Thymus (tissue), 11 donors: ENCODE results near the gene OAS1. TPM values are rescaled to one million over a fixed set of nuclear protein-coding genes. Genes with fewer than 3 reads are reported as not detected.

ENCODE experiments used
- DNase-seq, 9 donors: peaks; one replicate each; pipeline ENCODE4 v3.0.0-alpha.2; 2013; ENCODE audit warnings: low spot score in 9 of 9, low read depth in 6 of 9, missing footprints in 1 of 9
- H3K27ac ChIP-seq, 2 donors: one replicate each; pipeline ENCODE4 v1.5.1; 2013; ENCODE audit warnings: control low read depth in 1 of 2, low read depth in 1 of 2, low read length in 1 of 2, mild to moderate bottlenecking in 1 of 2, moderate library complexity in 1 of 2
- H3K27me3 ChIP-seq, 2 donors: one replicate each; pipeline ENCODE4 v1.5.1; 2013; ENCODE audit warnings: low read length in 1 of 2; ENCODE audit not compliant: control insufficient read depth in 2 of 2, insufficient read depth in 1 of 2
- H3K36me3 ChIP-seq, 2 donors: one replicate each; pipeline ENCODE4 v1.5.1; 2013; ENCODE audit warnings: low read length in 1 of 2, mild to moderate bottlenecking in 1 of 2, moderate library complexity in 1 of 2; ENCODE audit not compliant: control insufficient read depth in 2 of 2, insufficient read depth in 2 of 2
- H3K4me1 ChIP-seq, 2 donors: one replicate each; pipeline ENCODE4 v1.5.1; 2013; ENCODE audit warnings: low read length in 2 of 2; ENCODE audit not compliant: control insufficient read depth in 2 of 2, insufficient read depth in 2 of 2
- H3K4me3 ChIP-seq, 2 donors: one replicate each; pipeline ENCODE4 v1.5.1; 2013; ENCODE audit warnings: low read length in 2 of 2, control low read depth in 1 of 2, mild to moderate bottlenecking in 1 of 2
- H3K9me3 ChIP-seq, 2 donors: one replicate each; pipeline ENCODE4 v1.5.1; 2013; ENCODE audit warnings: low read length in 1 of 2, mild to moderate bottlenecking in 1 of 2; ENCODE audit not compliant: control insufficient read depth in 2 of 2, insufficient read depth in 1 of 2
- WGBS: extraction: QIAGEN DNeasy Blood & Tissue Kit; methylation state at CpG from one replicate; pipeline ENCODE4 v1.1.7; 2013; 5-methylcytosine and 5-hydroxymethylcytosine counted together
- polyA plus RNA-seq: library from polyadenylated mRNA; stranded (reverse); fragments of 200-250 nt; gene quantifications from one replicate; pipeline ENCODE4 v1.2.3, GENCODE V29; 2013
- total RNA-seq: library from RNA; stranded (reverse); fragments of 120-200 nt; gene quantifications from one replicate; pipeline ENCODE4 v1.2.4, GENCODE V29; 2013
- donor health status: healthy.

The OAS1 gene
- total and polyA plus RNA-seq, 2 donors = 42.0 to 55.3 TPM

DNA sequence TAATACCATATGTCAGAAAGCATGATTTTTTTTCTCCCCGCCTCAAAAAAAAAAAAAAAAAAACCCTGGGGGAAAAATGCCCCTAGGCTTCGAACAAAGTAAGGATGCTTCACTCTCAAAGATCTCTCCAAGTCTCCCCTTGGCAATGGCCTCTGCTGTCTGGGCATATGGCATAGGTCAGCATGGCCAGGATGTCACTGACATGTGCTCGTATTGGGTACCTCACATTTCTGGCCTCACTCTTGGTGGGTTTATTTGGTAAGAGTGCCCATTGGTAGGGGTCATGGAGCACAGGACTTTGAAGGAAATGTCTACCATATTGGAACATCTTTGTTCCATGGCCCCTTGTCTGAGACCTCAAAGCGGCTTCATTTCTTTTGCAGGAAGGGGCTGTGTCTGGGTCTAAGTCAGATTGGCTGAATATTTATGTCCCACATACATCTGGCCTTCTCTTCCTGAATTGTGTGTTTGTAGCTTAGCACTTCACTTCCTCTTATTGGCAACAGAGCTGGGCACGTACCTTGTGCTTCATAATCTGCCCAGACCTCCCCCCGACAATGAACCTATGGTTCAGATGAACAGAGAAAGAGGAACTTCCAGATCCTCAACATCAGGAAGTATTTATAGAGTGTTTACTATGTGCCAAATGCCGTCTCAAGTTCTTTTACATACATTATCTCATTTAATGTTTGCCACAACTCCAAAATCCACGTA, 36.3 kb upstream of the OAS1 start:
- WGBS = 41% methylated on average over 8 of the region's 8 CpGs
- H3K9me3 ChIP-seq = no peaks in the 10 kb centered on the region
- DNase-seq = peak in 1 of 9 donors; percentile 6
- no peaks in the 10 kb centered on the region for H3K4me1 ChIP-seq
- no peaks in the 10 kb centered on the region for H3K27me3 ChIP-seq
- H3K27ac ChIP-seq = no peak overlapping the region
- H3K4me3 ChIP-seq = no peak overlapping the region
- no peaks in the 10 kb centered on the region for H3K36me3 ChIP-seq

DNA sequence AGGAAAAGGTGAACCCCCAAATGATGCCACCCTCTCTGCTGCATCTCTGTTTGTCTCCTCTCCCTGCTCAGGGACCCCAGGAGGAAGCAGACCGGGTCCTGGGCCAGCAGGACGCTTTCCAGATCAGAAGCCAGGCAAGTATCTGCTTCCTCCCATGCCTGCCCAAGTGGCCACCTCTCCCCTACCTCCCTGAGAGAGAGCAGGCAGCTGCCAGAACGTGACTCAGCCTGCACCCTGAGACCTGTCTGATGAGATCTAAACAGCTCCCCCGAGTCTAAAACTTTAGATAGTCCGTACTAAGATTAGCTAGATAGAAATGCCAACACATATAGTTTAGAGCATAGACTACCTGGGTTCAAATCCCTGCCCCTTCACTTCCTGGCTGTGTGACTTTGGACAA, 31.2 kb upstream of the OAS1 start:
- Histone ChIP-seq H3K4me1 (no peaks in the 10 kb centered on the region), H3K27me3 (peaks cover 0 to 7% of the 10 kb centered on the region in 2 donors), H3K36me3 (no peaks in the 10 kb centered on the region), H3K4me3 (no peak overlapping the region), H3K27ac (no peak overlapping the region), H3K9me3 (no peaks in the 10 kb centered on the region)
- DNase-seq = no peak
- WGBS = 66% methylated on average over 5 of the region's 5 CpGs

DNA sequence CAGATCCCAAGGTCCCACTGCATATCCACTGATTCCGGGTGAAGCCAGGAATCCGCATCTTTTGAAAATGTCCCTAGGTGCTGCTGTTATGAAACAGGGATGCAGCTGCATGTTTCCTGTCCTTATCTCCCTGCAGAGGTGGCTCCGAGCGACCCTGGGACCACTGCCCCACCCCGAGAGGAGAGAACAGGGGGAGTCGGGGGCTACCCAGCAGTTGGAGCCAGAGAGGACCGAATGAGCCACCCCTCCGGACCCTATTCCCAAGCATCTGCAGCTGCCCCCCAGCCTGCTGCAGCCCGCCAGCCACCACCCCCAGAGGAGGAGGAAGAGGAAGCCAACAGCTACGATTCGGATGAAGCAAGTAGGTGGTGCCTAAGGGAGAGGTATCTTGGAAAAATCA, 30.3 kb upstream of the OAS1 start:
- Histone ChIP-seq H3K27me3 (peaks cover 0 to 7% of the 10 kb centered on the region in 2 donors), H3K4me3 (no peak overlapping the region), H3K4me1 (no peaks in the 10 kb centered on the region), H3K27ac (no peak overlapping the region), H3K36me3 (no peaks in the 10 kb centered on the region), H3K9me3 (no peaks in the 10 kb centered on the region)
- 56% methylated on average over 11 of the region's 11 CpGs for WGBS
- no peak for DNase-seq

GRCh38 chr12:112877006-112877405, 29.8 kb upstream of the OAS1 start:
- no peak overlapping the region for H3K4me3 ChIP-seq
- no peaks in the 10 kb centered on the region for H3K36me3 ChIP-seq
- no peaks in the 10 kb centered on the region for H3K9me3 ChIP-seq
- H3K27ac ChIP-seq = no peak overlapping the region
- no peaks in the 10 kb centered on the region for H3K4me1 ChIP-seq
- WGBS = 72% methylated on average over 4 of the region's 4 CpGs
- peaks cover 0 to 7% of the 10 kb centered on the region in 2 donors for H3K27me3 ChIP-seq
- DNase-seq = no peak

GRCh38 chr12:112878488-112878887, 28.3 kb upstream of the OAS1 start:
- no peaks in the 10 kb centered on the region for H3K9me3 ChIP-seq
- no peak overlapping the region for H3K4me3 ChIP-seq
- H3K27me3 ChIP-seq = peaks cover 0 to 7% of the 10 kb centered on the region in 2 donors
- H3K36me3 ChIP-seq = no peaks in the 10 kb centered on the region
- H3K27ac ChIP-seq = no peak overlapping the region
- H3K4me1 ChIP-seq = no peaks in the 10 kb centered on the region
- no peak for DNase-seq
- WGBS = 95% methylated on average over 3 of the region's 3 CpGs

DNA sequence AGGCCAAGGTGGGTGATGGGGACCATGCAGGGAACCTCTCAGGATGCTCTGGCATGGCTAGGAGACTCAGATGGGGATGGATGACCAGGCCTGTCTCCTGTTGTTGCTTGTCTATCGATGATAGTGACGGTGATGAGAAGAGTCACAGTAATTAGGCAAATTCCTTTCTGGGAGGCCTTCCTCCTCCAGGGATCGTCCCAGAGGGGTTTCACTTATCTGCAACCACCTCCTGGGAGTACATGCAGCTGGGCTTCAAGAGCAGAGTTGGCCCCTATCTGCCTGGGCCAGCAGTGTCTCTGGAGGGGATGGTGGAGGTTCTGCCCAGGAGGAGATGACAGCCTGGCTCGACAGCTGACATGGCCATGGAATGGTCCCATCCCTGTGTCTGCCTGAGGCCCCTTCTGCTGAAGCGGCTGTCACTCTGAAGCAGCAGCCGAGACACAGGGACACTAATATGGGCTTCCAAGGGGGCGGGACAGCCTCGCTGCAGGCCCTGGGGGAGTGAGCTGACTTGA, 27.5 kb upstream of the OAS1 start:
- Histone ChIP-seq H3K36me3 (no peaks in the 10 kb centered on the region), H3K4me3 (no peak overlapping the region), H3K27ac (no peak overlapping the region), H3K27me3 (peaks cover 0 to 7% of the 10 kb centered on the region in 2 donors), H3K4me1 (no peaks in the 10 kb centered on the region), H3K9me3 (no peaks in the 10 kb centered on the region)
- WGBS = 92% methylated on average over 8 of the region's 8 CpGs
- no peak for DNase-seq

DNA sequence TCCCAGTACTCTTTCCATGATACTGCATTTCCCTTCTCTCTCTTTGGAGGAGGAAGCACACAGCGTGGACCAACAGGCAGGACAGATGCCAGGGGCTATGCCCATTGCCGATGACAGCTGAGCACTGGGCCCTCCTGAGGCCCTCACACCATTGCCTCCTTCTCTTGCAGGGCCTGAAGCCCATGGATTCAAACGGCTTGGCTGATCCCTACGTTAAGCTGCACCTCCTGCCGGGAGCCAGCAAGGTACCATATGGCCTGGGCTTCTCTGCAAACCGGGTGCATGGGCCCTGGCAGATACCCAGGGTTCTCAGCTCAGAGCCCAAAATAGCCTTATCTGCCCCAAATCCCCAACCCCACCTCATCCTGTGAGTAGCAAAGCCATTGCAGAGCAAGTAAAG, 25.2 kb upstream of the OAS1 start:
- H3K4me3 ChIP-seq = no peak overlapping the region
- H3K27ac ChIP-seq = no peak overlapping the region
- no peaks in the 10 kb centered on the region for H3K4me1 ChIP-seq
- no peaks in the 10 kb centered on the region for H3K9me3 ChIP-seq
- no peak for DNase-seq
- H3K27me3 ChIP-seq = peaks cover 0 to 3% of the 10 kb centered on the region in 2 donors
- WGBS = 57% methylated on average over 6 of the region's 6 CpGs
- H3K36me3 ChIP-seq = no peaks in the 10 kb centered on the region

DNA sequence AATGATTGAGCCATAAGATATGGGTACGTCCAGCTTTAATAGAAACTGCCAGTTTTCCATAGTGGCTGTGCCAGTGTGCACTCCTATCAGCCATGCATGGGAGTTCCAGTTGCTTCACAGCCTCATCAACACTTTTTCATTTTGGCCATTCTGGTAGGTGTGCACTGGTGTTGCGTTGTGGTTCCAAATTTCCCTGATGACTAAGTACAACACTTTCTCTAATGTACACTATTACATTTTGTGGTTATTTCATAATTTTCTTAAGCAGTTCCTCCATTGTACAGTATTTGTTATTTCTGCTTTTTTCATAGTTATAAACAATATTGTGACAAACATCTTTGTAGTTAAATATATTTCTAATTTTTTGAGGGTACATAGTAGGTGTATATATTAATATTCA, 21.5 kb upstream of the OAS1 start:
- no peak overlapping the region for H3K27ac ChIP-seq
- no peaks in the 10 kb centered on the region for H3K36me3 ChIP-seq
- H3K9me3 ChIP-seq = no peaks in the 10 kb centered on the region
- H3K4me1 ChIP-seq = no peaks in the 10 kb centered on the region
- WGBS = 46% methylated on average over 2 of the region's 2 CpGs
- no peaks in the 10 kb centered on the region for H3K27me3 ChIP-seq
- no peak overlapping the region for H3K4me3 ChIP-seq
- DNase-seq = no peak

DNA sequence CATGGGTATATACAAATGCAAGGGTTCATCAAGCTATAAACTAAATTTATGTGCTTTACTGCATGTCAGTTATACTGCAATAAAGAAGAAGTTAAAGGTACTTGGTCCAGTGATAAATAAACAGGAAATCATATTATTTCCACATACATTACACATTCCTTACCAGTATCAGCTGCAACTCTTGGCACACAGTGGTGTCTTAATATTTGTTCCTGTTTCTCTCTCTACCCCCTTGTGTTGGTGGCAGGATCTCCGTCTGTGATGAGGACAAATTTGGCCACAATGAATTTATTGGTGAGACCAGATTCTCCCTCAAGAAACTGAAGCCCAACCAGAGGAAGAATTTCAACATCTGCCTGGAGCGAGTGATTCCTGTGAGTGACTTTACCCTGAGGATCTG, 19.2 kb upstream of the OAS1 start:
- Histone ChIP-seq H3K36me3 (no peaks in the 10 kb centered on the region), H3K9me3 (no peaks in the 10 kb centered on the region), H3K27ac (no peak overlapping the region), H3K27me3 (no peaks in the 10 kb centered on the region), H3K4me3 (no peak overlapping the region), H3K4me1 (no peaks in the 10 kb centered on the region)
- WGBS = 48% methylated on average over 2 of the region's 2 CpGs
- DNase-seq = no peak
